Midbrain (tissue), 1 donor: ENCODE measurements around the gene FOXN3.
A peak's percentile ranks its signal among the peaks of the same experiment; 100 is the strongest.

Experiments
- DNase-seq: peaks from one replicate; lab custom pipeline; 2025; lab: John Stamatoyannopoulos, UW

FOXN3 gene

GRCh38 chr14:89382901-89383845 is 33.9 kb downstream of the FOXN3 start:
- DNase-seq = no peak

GRCh38 chr14:89382487-89382886 is 34.5 kb downstream of the FOXN3 start:
- no peak for DNase-seq

- no peak for DNase-seq
These were observed 36.9 kb downstream of the FOXN3 start for GRCh38 chr14:89379891-89380820.

GRCh38 chr14:89379006-89379405 is 38.0 kb downstream of the FOXN3 start:
- no peak for DNase-seq

GRCh38 chr14:89378119-89378518 is 38.9 kb downstream of the FOXN3 start:
- no peak for DNase-seq

- no peak for DNase-seq
These were observed 39.5 kb downstream of the FOXN3 start for GRCh38 chr14:89377544-89377943.

- DNase-seq = no peak
These were observed 42.1 kb downstream of the FOXN3 start for GRCh38 chr14:89374908-89375307.

- no peak for DNase-seq
These were observed 43.8 kb downstream of the FOXN3 start for GRCh38 chr14:89373185-89373584.

GRCh38 chr14:89372512-89372883 is 44.5 kb downstream of the FOXN3 start:
- DNase-seq = no peak

GRCh38 chr14:89371585-89372511 is 45.2 kb downstream of the FOXN3 start:
- DNase-seq = no peak

GRCh38 chr14:89370781-89371180 is 46.3 kb downstream of the FOXN3 start:
- no peak for DNase-seq

GRCh38 chr14:89370381-89370780 is 46.7 kb downstream of the FOXN3 start:
- DNase-seq = no peak

- DNase-seq = no peak
These were observed 47.4 kb downstream of the FOXN3 start for GRCh38 chr14:89369656-89370055.

- DNase-seq = no peak
These were observed 48.2 kb downstream of the FOXN3 start for GRCh38 chr14:89368490-89369477.

- DNase-seq = no peak
These were observed 49.3 kb downstream of the FOXN3 start for GRCh38 chr14:89367779-89368120.

- DNase-seq = peak; percentile 11
These were observed 49.9 kb downstream of the FOXN3 start for GRCh38 chr14:89366864-89367778.

GRCh38 chr14:89365061-89365801 is 51.8 kb downstream of the FOXN3 start:
- peak; percentile 20 for DNase-seq

GRCh38 chr14:89364316-89364715 is 52.7 kb downstream of the FOXN3 start:
- no peak for DNase-seq

GRCh38 chr14:89360277-89360676 is 56.8 kb downstream of the FOXN3 start:
- DNase-seq = no peak
